Mesendoderm (in vitro differentiated cells): Measurements from ENCODE around the gene CTSL.
A peak's percentile ranks its signal among the peaks of the same experiment; 100 is the strongest.

Experiments
- DNase-seq: peaks from one replicate; pipeline ENCODE4 v3.0.0; 2013
- H2AK5ac ChIP-seq: 2 replicates; pipeline ENCODE4 v1.6.1; 2013; ENCODE audit warnings: low read length, inconsistent platforms
- H2BK120ac ChIP-seq: 2 replicates; pipeline ENCODE4 v1.6.1; 2013; ENCODE audit warnings: low read depth, mild to moderate bottlenecking, low read length, moderate library complexity, mixed read lengths
- H2BK15ac ChIP-seq: replicated peaks from 2 replicates; pipeline ENCODE4 v1.6.1; 2013; ENCODE audit warnings: low read depth, mild to moderate bottlenecking, moderate library complexity
- H2BK5ac ChIP-seq: 2 replicates; pipeline ENCODE4 v1.6.1; 2013; ENCODE audit warnings: low read length, inconsistent platforms
- H3K18ac ChIP-seq: 2 replicates; pipeline ENCODE4 v1.6.1; 2013; ENCODE audit warnings: mild to moderate bottlenecking, low read length, mixed read lengths
- H3K23ac ChIP-seq: one replicate; pipeline ENCODE4 v1.6.1; 2013; ENCODE audit warnings: low read length
- H3K27ac ChIP-seq: 2 replicates; pipeline ENCODE4 v1.5.1; 2013; ENCODE audit warnings: low read depth, mild to moderate bottlenecking, inconsistent platforms, low read length, moderate library complexity
- H3K27me3 ChIP-seq: 2 replicates; pipeline ENCODE4 v1.6.1; 2013; ENCODE audit warnings: low read length, control low read depth, mild to moderate bottlenecking, inconsistent platforms; ENCODE audit not compliant: insufficient read depth, poor library complexity
- H3K36me3 ChIP-seq: 2 replicates; pipeline ENCODE4 v1.6.1; 2013; ENCODE audit warnings: low read length, inconsistent platforms; ENCODE audit not compliant: control insufficient read depth, insufficient read depth
- H3K4ac ChIP-seq: one replicate; pipeline ENCODE4 v1.6.1; 2013; ENCODE audit warnings: low read depth, mild to moderate bottlenecking, low read length, moderate library complexity
- H3K4me1 ChIP-seq: 2 replicates; pipeline ENCODE4 v1.6.1; 2013; ENCODE audit warnings: low read depth, low read length, inconsistent platforms; ENCODE audit not compliant: control insufficient read depth
- H3K4me2 ChIP-seq: 2 replicates; pipeline ENCODE4 v1.6.1; 2013; ENCODE audit warnings: low read length
- H3K4me3 ChIP-seq: 2 replicates; pipeline ENCODE4 v1.5.1; 2013; ENCODE audit warnings: mild to moderate bottlenecking, low read length
- H3K56ac ChIP-seq: one replicate; pipeline ENCODE4 v1.6.1; 2013; ENCODE audit warnings: low read length
- H3K79me1 ChIP-seq: 2 replicates; pipeline ENCODE4 v1.6.1; 2013; ENCODE audit warnings: low read length, inconsistent platforms
- H3K79me2 ChIP-seq: 2 replicates; pipeline ENCODE4 v1.6.1; 2013; ENCODE audit warnings: mild to moderate bottlenecking, low read length; ENCODE audit not compliant: control insufficient read depth, insufficient read depth
- H3K9ac ChIP-seq: 2 replicates; pipeline ENCODE4 v1.6.1; 2013; ENCODE audit warnings: low read length, inconsistent platforms
- H4K5ac ChIP-seq: one replicate; pipeline ENCODE4 v1.6.1; 2013; ENCODE audit warnings: low read length
- H4K8ac ChIP-seq: one replicate; pipeline ENCODE4 v1.6.1; 2013; ENCODE audit warnings: low read depth, mild to moderate bottlenecking, control low read depth, low read length, moderate library complexity
- WGBS: extraction: QIAGEN DNeasy Blood & Tissue Kit; methylation state at CpG from one replicate; pipeline ENCODE4 v1.1.7; 2013; ENCODE audit warnings: low lambda C conversion rate, missing lambda C conversion rate; ENCODE audit not compliant: insufficient coverage; ENCODE audit errors: extremely low coverage; 5-methylcytosine and 5-hydroxymethylcytosine counted together

Gene CTSL

GRCh38 chr9:87708986-87709728 is 16.8 kb upstream of the CTSL start:
- H3K79me2 ChIP-seq, result no peaks in the 10 kb centered on the region
- H4K8ac ChIP-seq, result no peak overlapping the region
- H3K23ac ChIP-seq, result no peak overlapping the region
- peaks cover 8% of the 10 kb centered on the region for H3K36me3 ChIP-seq
- no CpG with 5 or more reads among the region's 7 CpGs for WGBS
- no peak overlapping the region for H3K4ac ChIP-seq
- H2BK120ac ChIP-seq, result no peak overlapping the region
- H3K27ac ChIP-seq, result no peak overlapping the region
- DNase-seq, result no peak
- no peak overlapping the region for H3K18ac ChIP-seq
- H3K9ac ChIP-seq, result no peak overlapping the region
- H2BK5ac ChIP-seq, result no peak overlapping the region
- H3K4me3 ChIP-seq, result no peak overlapping the region
- no peak overlapping the region for H3K56ac ChIP-seq
- no peaks in the 10 kb centered on the region for H3K79me1 ChIP-seq
- H3K4me2 ChIP-seq, result no peak overlapping the region
- no peak overlapping the region for H2BK15ac ChIP-seq
- no peak overlapping the region for H2AK5ac ChIP-seq
- H4K5ac ChIP-seq, result no peak overlapping the region
- H3K4me1 ChIP-seq, result no peaks in the 10 kb centered on the region
- no peaks in the 10 kb centered on the region for H3K27me3 ChIP-seq

GRCh38 chr9:87710443-87710842 is 15.5 kb upstream of the CTSL start:
- no CpG with 5 or more reads among the region's 5 CpGs for WGBS
- H2BK120ac ChIP-seq, result no peak overlapping the region
- H2BK5ac ChIP-seq, result no peak overlapping the region
- H3K27ac ChIP-seq, result no peak overlapping the region
- H3K79me1 ChIP-seq, result no peaks in the 10 kb centered on the region
- no peak for DNase-seq
- peaks cover 8% of the 10 kb centered on the region for H3K36me3 ChIP-seq
- H3K4me3 ChIP-seq, result no peak overlapping the region
- no peak overlapping the region for H4K8ac ChIP-seq
- H3K23ac ChIP-seq, result no peak overlapping the region
- H3K56ac ChIP-seq, result no peak overlapping the region
- H3K9ac ChIP-seq, result no peak overlapping the region
- no peak overlapping the region for H4K5ac ChIP-seq
- H2AK5ac ChIP-seq, result no peak overlapping the region
- no peaks in the 10 kb centered on the region for H3K79me2 ChIP-seq
- no peaks in the 10 kb centered on the region for H3K27me3 ChIP-seq
- no peak overlapping the region for H3K4me2 ChIP-seq
- H3K4ac ChIP-seq, result no peak overlapping the region
- no peak overlapping the region for H2BK15ac ChIP-seq
- no peaks in the 10 kb centered on the region for H3K4me1 ChIP-seq
- no peak overlapping the region for H3K18ac ChIP-seq

- Histone ChIP-seq H3K23ac (no peak overlapping the region), H3K79me1 (no peaks in the 10 kb centered on the region), H3K56ac (no peak overlapping the region), H3K18ac (no peak overlapping the region), H3K4me2 (no peak overlapping the region), H2BK5ac (no peak overlapping the region), H2BK120ac (no peak overlapping the region), H3K4ac (no peak overlapping the region), H3K27ac (no peak overlapping the region), H4K5ac (no peak overlapping the region), H3K27me3 (no peaks in the 10 kb centered on the region), H3K36me3 (peaks cover 4% of the 10 kb centered on the region), H3K4me3 (no peak overlapping the region), H2BK15ac (no peak overlapping the region), H3K4me1 (no peaks in the 10 kb centered on the region), H2AK5ac (no peak overlapping the region), H4K8ac (no peak overlapping the region), H3K9ac (no peak overlapping the region), H3K79me2 (no peaks in the 10 kb centered on the region)
- DNase-seq, result peak; percentile 90
- WGBS, result no CpG with 5 or more reads among the region's 9 CpGs
Measured at GRCh38 chr9:87711857-87712800, 13.8 kb upstream of the CTSL start.

- Histone ChIP-seq H3K23ac (no peak overlapping the region), H3K4me3 (no peak overlapping the region), H3K79me2 (no peaks in the 10 kb centered on the region), H2BK15ac (no peak overlapping the region), H4K5ac (no peak overlapping the region), H2BK120ac (no peak overlapping the region), H3K18ac (no peak overlapping the region), H3K27ac (no peak overlapping the region), H2BK5ac (no peak overlapping the region), H3K56ac (no peak overlapping the region), H3K4me1 (no peaks in the 10 kb centered on the region), H2AK5ac (no peak overlapping the region), H3K4ac (no peak overlapping the region), H3K27me3 (no peaks in the 10 kb centered on the region), H4K8ac (no peak overlapping the region), H3K4me2 (no peak overlapping the region), H3K9ac (no peak overlapping the region), H3K79me1 (no peaks in the 10 kb centered on the region), H3K36me3 (peaks cover 2% of the 10 kb centered on the region)
- WGBS, result 100% methylated on average over 3 of the region's 6 CpGs
- DNase-seq, result no peak
Measured at GRCh38 chr9:87712801-87713277, 13.1 kb upstream of the CTSL start.

- WGBS, result 100% methylated on average over 1 of the region's 11 CpGs
- H2BK120ac ChIP-seq, result no peak overlapping the region
- H3K56ac ChIP-seq, result no peak overlapping the region
- no peak overlapping the region for H3K23ac ChIP-seq
- H3K79me1 ChIP-seq, result no peaks in the 10 kb centered on the region
- H3K27ac ChIP-seq, result no peak overlapping the region
- H3K4me2 ChIP-seq, result no peak overlapping the region
- H3K4me1 ChIP-seq, result no peaks in the 10 kb centered on the region
- no peak overlapping the region for H3K9ac ChIP-seq
- no peak overlapping the region for H4K5ac ChIP-seq
- H4K8ac ChIP-seq, result no peak overlapping the region
- no peaks in the 10 kb centered on the region for H3K36me3 ChIP-seq
- no peak overlapping the region for H2BK5ac ChIP-seq
- H2BK15ac ChIP-seq, result no peak overlapping the region
- no peaks in the 10 kb centered on the region for H3K27me3 ChIP-seq
- H3K18ac ChIP-seq, result no peak overlapping the region
- no peak overlapping the region for H3K4me3 ChIP-seq
- peak; percentile 66 for DNase-seq
- H2AK5ac ChIP-seq, result no peak overlapping the region
- no peak overlapping the region for H3K4ac ChIP-seq
- no peaks in the 10 kb centered on the region for H3K79me2 ChIP-seq
Measured at GRCh38 chr9:87713278-87713987, 12.5 kb upstream of the CTSL start.
